Measurements from ENCODE around the gene AKNA. TPM values are rescaled to one million over a fixed set of nuclear protein-coding genes. Genes with fewer than 3 reads are reported as not detected.

Gene AKNA
- total and polyA plus RNA-seq, 7 donors, result 9.9 to 81.6 (median 16.9) TPM

- no peak for DNase-seq
- no peaks in the 10 kb centered on the region for H3K36me3 ChIP-seq
- TF ChIP-seq POLR2AphosphoS5 (IDR thresholded peaks at IDR 0.05), result no peak
- TF ChIP-seq EP300 (IDR thresholded peaks at IDR 0.05), result no peak
- TF ChIP-seq POLR2A (IDR thresholded peaks at IDR 0.05), result no peak
- no peak for TF ChIP-seq CTCF (IDR thresholded peaks at IDR 0.05)
- 89 to 90% methylated on average over 5 of the region's 5 CpGs for WGBS, 2 donors
- no peaks in the 10 kb centered on the region for H3K27me3 ChIP-seq
- no peak overlapping the region for H3K4me3 ChIP-seq
- intact Hi-C loops (cut with DNase I), result loop anchor here (2.0 to 5.0 kb wide), 2 partner anchors 47 to 192 kb away; partner anchors contain the start of gene ATP6V1G1
- H3K4me1 ChIP-seq, result peaks cover 0 to 42% (median 35%) of the 10 kb centered on the region in 4 donors
- H3K27ac ChIP-seq, result peak overlapping the region in 3 of 4 donors; percentile 48 to 85 (median 81)
- no peaks in the 10 kb centered on the region for H3K9me3 ChIP-seq
Measured at GRCh38 chr9:114395768-114396167, 8.0 kb upstream of the AKNA start.

GRCh38 chr9:114395334-114395617 is 7.5 kb upstream of the AKNA start:
- Histone ChIP-seq H3K4me1 (peaks cover 0 to 42% (median 35%) of the 10 kb centered on the region in 4 donors), H3K9me3 (no peaks in the 10 kb centered on the region), H3K27ac (peak overlapping the region; percentile 48 to 85 (median 70)), H3K36me3 (no peaks in the 10 kb centered on the region), H3K27me3 (no peaks in the 10 kb centered on the region), H3K4me3 (no peak overlapping the region)
- TF ChIP-seq CTCF (IDR thresholded peaks at IDR 0.05) (no peak), EP300 (IDR thresholded peaks at IDR 0.05) (no peak), POLR2AphosphoS5 (IDR thresholded peaks at IDR 0.05) (no peak), POLR2A (IDR thresholded peaks at IDR 0.05) (no peak)
- no peak for DNase-seq
- intact Hi-C loops (cut with DNase I), result loop anchor here (5.0 kb wide), 1 partner anchor 192 kb away; the partner anchor contains the start of gene ATP6V1G1
- WGBS, 2 donors, result 21 to 35% methylated on average over 5 of the region's 5 CpGs

- Histone ChIP-seq H3K4me1 (peaks cover 0 to 42% (median 35%) of the 10 kb centered on the region in 4 donors), H3K36me3 (no peaks in the 10 kb centered on the region), H3K27me3 (no peaks in the 10 kb centered on the region), H3K4me3 (no peak overlapping the region), H3K9me3 (no peaks in the 10 kb centered on the region), H3K27ac (peak overlapping the region; percentile 48 to 85 (median 70))
- TF ChIP-seq EP300 (IDR thresholded peaks at IDR 0.05) (no peak), POLR2AphosphoS5 (IDR thresholded peaks at IDR 0.05) (no peak), CTCF (IDR thresholded peaks at IDR 0.05) (no peak), POLR2A (IDR thresholded peaks at IDR 0.05) (no peak)
- 43 to 50% methylated on average over 7 of the region's 7 CpGs for WGBS, 2 donors
- intact Hi-C loops (cut with DNase I), result loop anchor here (5.0 kb wide), 1 partner anchor 193 kb away; the partner anchor contains the start of gene ATP6V1G1
- DNase-seq, result no peak
Measured at GRCh38 chr9:114394523-114395333, 6.9 kb upstream of the AKNA start.

GRCh38 chr9:114392749-114393112 is 4.9 kb upstream of the AKNA start:
- Histone ChIP-seq H3K36me3 (no peaks in the 10 kb centered on the region), H3K27ac (peak overlapping the region; percentile 51 to 85 (median 59)), H3K9me3 (no peaks in the 10 kb centered on the region), H3K4me1 (peaks cover 0 to 54% (median 36%) of the 10 kb centered on the region in 4 donors), H3K27me3 (no peaks in the 10 kb centered on the region), H3K4me3 (no peak overlapping the region)
- no peak for TF ChIP-seq POLR2A (IDR thresholded peaks at IDR 0.05)
- no peak for TF ChIP-seq CTCF (IDR thresholded peaks at IDR 0.05)
- no peak for TF ChIP-seq POLR2AphosphoS5 (IDR thresholded peaks at IDR 0.05)
- no peak for TF ChIP-seq EP300 (IDR thresholded peaks at IDR 0.05)
- intact Hi-C loops (cut with DNase I), result no loop called here
- DNase-seq, result no peak
- WGBS, 2 donors, result 9 to 30% methylated on average over 3 of the region's 3 CpGs

Measured in sigmoid colon (tissue), 7 donors.